Upper lobe of right lung (tissue), 1 donor: ENCODE data around the gene CFAP70. TPM values are rescaled to one million over a fixed set of nuclear protein-coding genes. Genes with fewer than 3 reads are reported as not detected.
"Not testable (repeated sequence)": the region's sequence is repeated elsewhere in the genome, so short reads cannot be mapped to it uniquely, and the experiment has no call there.

Experiments
- ATAC-seq: fragments of 200-7000 bp; cut with Tn5 transposase; one replicate; pipeline ENCODE4 v1.9.1; 2020; ENCODE audit warnings: mild to moderate bottlenecking, moderate library complexity
- DNase-seq: peaks from one replicate; pipeline ENCODE4 v3.0.0-alpha.2; 2020
- H3K27ac ChIP-seq: fragments of 200-600 bp; one replicate; pipeline ENCODE4 v1.8.0; 2022
- H3K27me3 ChIP-seq: fragments of 200-600 bp; one replicate; pipeline ENCODE4 v1.8.0; 2022; ENCODE audit warnings: mild to moderate bottlenecking
- H3K36me3 ChIP-seq: fragments of 200-600 bp; one replicate; pipeline ENCODE4 v1.8.0; 2022
- H3K4me1 ChIP-seq: fragments of 200-600 bp; one replicate; pipeline ENCODE4 v1.8.0; 2022
- H3K4me3 ChIP-seq: fragments of 200-600 bp; one replicate; pipeline ENCODE4 v1.8.0; 2022; ENCODE audit warnings: mild to moderate bottlenecking
- H3K9me3 ChIP-seq: fragments of 200-600 bp; one replicate; pipeline ENCODE4 v1.8.0; 2022
- CTCF ChIP-seq: fragments of 200-600 bp; IDR thresholded peaks from one replicate; pipeline ENCODE4 v1.8.0; 2022; ENCODE audit warnings: antibody characterized with exemption
- intact Hi-C: fragments of 100-400 bp; cut with DNase I; formaldehyde crosslinking; loops from one replicate; pipeline ENCODE4 v1.11.0; 2022
- total RNA-seq: library from RNA; stranded (reverse); fragmentation: NEBNext Ultra II Directional; extraction: Animal tissue kit (Norgen Biotek cat#: 25700); gene quantifications from one replicate; pipeline ENCODE4 v1.2.1, GENCODE V29; 2021
- donor health status: DM: no; HTN: yes; CAD: no; lungs with severe emphysema.

Gene CFAP70
- total RNA-seq, 1 donor from 2014 or later, result 2.7 TPM

GRCh38 chr10:73262880-73263555 is 95.6 kb downstream of the CFAP70 start:
- H3K36me3 ChIP-seq, result no peaks in the 10 kb centered on the region
- ATAC-seq (no peak), DNase-seq (no peak)
- H3K27ac ChIP-seq, result no peak overlapping the region
- no peaks in the 10 kb centered on the region for H3K4me1 ChIP-seq
- intact Hi-C loops, result no loop called here
- H3K9me3 ChIP-seq, result no peaks in the 10 kb centered on the region
- no peak overlapping the region for H3K4me3 ChIP-seq
- TF ChIP-seq CTCF, result no peak
- H3K27me3 ChIP-seq, result no peaks in the 10 kb centered on the region

GRCh38 chr10:73262105-73262730 is 96.4 kb downstream of the CFAP70 start:
- Histone ChIP-seq H3K27me3 (no peaks in the 10 kb centered on the region), H3K9me3 (no peaks in the 10 kb centered on the region), H3K4me1 (no peaks in the 10 kb centered on the region), H3K36me3 (no peaks in the 10 kb centered on the region), H3K4me3 (no peak overlapping the region), H3K27ac (no peak overlapping the region)
- intact Hi-C loops, result no loop called here
- DNase-seq, result no peak
- TF ChIP-seq CTCF, result no peak
- no peak for ATAC-seq

- Histone ChIP-seq H3K9me3 (no peaks in the 10 kb centered on the region), H3K27me3 (no peaks in the 10 kb centered on the region), H3K27ac (no peak overlapping the region), H3K4me3 (no peak overlapping the region), H3K36me3 (no peaks in the 10 kb centered on the region), H3K4me1 (no peaks in the 10 kb centered on the region)
- no peak for TF ChIP-seq CTCF
- DNase-seq (no peak), ATAC-seq (no peak)
- intact Hi-C loops, result no loop called here
Observed at GRCh38 chr10:73261362-73261995, 97.2 kb downstream of the CFAP70 start.

- DNase-seq, H3K36me3 ChIP-seq, H3K4me3 ChIP-seq, H3K27ac ChIP-seq, H3K9me3 ChIP-seq, intact Hi-C loops, H3K4me1 ChIP-seq, H3K27me3 ChIP-seq, ATAC-seq: not testable (repeated sequence)
Observed at GRCh38 chr10:73258612-73259011, 100.1 kb downstream of the CFAP70 start.

- TF ChIP-seq CTCF, result no peak
- Histone ChIP-seq H3K36me3 (peaks cover 16% of the 10 kb centered on the region), H3K4me3 (peak overlapping the region; percentile 84), H3K27ac (peak overlapping the region; percentile 91), H3K9me3 (no peaks in the 10 kb centered on the region), H3K4me1 (peaks cover 16% of the 10 kb centered on the region), H3K27me3 (no peaks in the 10 kb centered on the region)
- no peak for ATAC-seq
- intact Hi-C loops, result no loop called here
- no peak for DNase-seq
Observed at GRCh38 chr10:73253225-73253555, 105.5 kb downstream of the CFAP70 start.
